ENCODE results near the gene KCNQ2.
A peak's percentile ranks its signal among the peaks of the same experiment; 100 is the strongest.

KCNQ2 gene

GRCh38 chr20:63435552-63435951, 36.9 kb downstream of the KCNQ2 start:
- Histone ChIP-seq H3K36me3 (ENCODE audit: insufficient read depth, low read length) (no peaks in the 10 kb centered on the region), H3K27ac (ENCODE audit: low read length) (no peak overlapping the region), H3K79me2 (ENCODE audit: insufficient read depth, low read length) (no peaks in the 10 kb centered on the region), H3K9ac (ENCODE audit: low read depth, low read length) (no peak overlapping the region), H3K4me1 (ENCODE audit: insufficient read depth, low read length) (no peaks in the 10 kb centered on the region), H3K9me3 (ENCODE audit: insufficient read depth, low read length, severe bottlenecking) (no peaks in the 10 kb centered on the region), H3K4me3 (ENCODE audit: low read depth in 1 of 2, low read length in 2 of 2) (no peak overlapping the region), H4K20me1 (ENCODE audit: insufficient read depth, low read length) (no peaks in the 10 kb centered on the region), H2AFZ (ENCODE audit: low read depth, low read length) (no peak overlapping the region), H3K27me3 (ENCODE audit: insufficient read depth, low read length, poor library complexity) (no peaks in the 10 kb centered on the region), H3K4me2 (ENCODE audit: insufficient read depth, low read length) (no peak overlapping the region)
- ATAC-seq (ENCODE audit: insufficient read depth, low read depth) (no peak), DNase-seq (no peak)
- TF ChIP-seq CTCF (IDR thresholded peaks at IDR 0.05; ENCODE audit: borderline replicate concordance, extremely low read depth, low read length, poor library complexity, severe bottlenecking), result no peak
- no peak for TF ChIP-seq EZH2 (IDR thresholded peaks at IDR 0.05; ENCODE audit: borderline replicate concordance, low read depth, low read length, severe bottlenecking)

GRCh38 chr20:63434599-63435378, 37.7 kb downstream of the KCNQ2 start:
- ATAC-seq (ENCODE audit: insufficient read depth, low read depth), result peak; percentile 87
- no peaks in the 10 kb centered on the region for H3K79me2 ChIP-seq (ENCODE audit: insufficient read depth, low read length)
- no peak overlapping the region for H3K4me3 ChIP-seq (ENCODE audit: low read depth in 1 of 2, low read length in 2 of 2)
- H3K9ac ChIP-seq (ENCODE audit: low read depth, low read length), result no peak overlapping the region
- H3K4me2 ChIP-seq (ENCODE audit: insufficient read depth, low read length), result no peak overlapping the region
- no peak overlapping the region for H2AFZ ChIP-seq (ENCODE audit: low read depth, low read length)
- no peak overlapping the region for H3K27ac ChIP-seq (ENCODE audit: low read length)
- peak; percentile 77 for DNase-seq
- no peaks in the 10 kb centered on the region for H3K4me1 ChIP-seq (ENCODE audit: insufficient read depth, low read length)
- H4K20me1 ChIP-seq (ENCODE audit: insufficient read depth, low read length), result no peaks in the 10 kb centered on the region; the same call in 1 of the 2 replicates
- H3K9me3 ChIP-seq (ENCODE audit: insufficient read depth, low read length, severe bottlenecking), result no peaks in the 10 kb centered on the region
- H3K27me3 ChIP-seq (ENCODE audit: insufficient read depth, low read length, poor library complexity), result no peaks in the 10 kb centered on the region
- TF ChIP-seq EZH2 (IDR thresholded peaks at IDR 0.05; ENCODE audit: borderline replicate concordance, low read depth, low read length, severe bottlenecking) (no peak), CTCF (IDR thresholded peaks at IDR 0.05; ENCODE audit: borderline replicate concordance, extremely low read depth, low read length, poor library complexity, severe bottlenecking) (peak; percentile 97)
- H3K36me3 ChIP-seq (ENCODE audit: insufficient read depth, low read length), result no peaks in the 10 kb centered on the region

- TF ChIP-seq EZH2 (IDR thresholded peaks at IDR 0.05; ENCODE audit: borderline replicate concordance, low read depth, low read length, severe bottlenecking) (no peak), CTCF (IDR thresholded peaks at IDR 0.05; ENCODE audit: borderline replicate concordance, extremely low read depth, low read length, poor library complexity, severe bottlenecking) (no peak)
- ATAC-seq (ENCODE audit: insufficient read depth, low read depth), result no peak
- H3K36me3 ChIP-seq (ENCODE audit: insufficient read depth, low read length), result no peaks in the 10 kb centered on the region
- no peak overlapping the region for H3K4me3 ChIP-seq (ENCODE audit: low read depth in 1 of 2, low read length in 2 of 2)
- H3K27me3 ChIP-seq (ENCODE audit: insufficient read depth, low read length, poor library complexity), result no peaks in the 10 kb centered on the region
- H2AFZ ChIP-seq (ENCODE audit: low read depth, low read length), result no peak overlapping the region
- H3K4me2 ChIP-seq (ENCODE audit: insufficient read depth, low read length), result no peak overlapping the region
- H3K4me1 ChIP-seq (ENCODE audit: insufficient read depth, low read length), result no peaks in the 10 kb centered on the region
- no peaks in the 10 kb centered on the region for H3K79me2 ChIP-seq (ENCODE audit: insufficient read depth, low read length)
- no peaks in the 10 kb centered on the region; the same call in 1 of the 2 replicates for H4K20me1 ChIP-seq (ENCODE audit: insufficient read depth, low read length)
- no peaks in the 10 kb centered on the region for H3K9me3 ChIP-seq (ENCODE audit: insufficient read depth, low read length, severe bottlenecking)
- no peak overlapping the region for H3K27ac ChIP-seq (ENCODE audit: low read length)
- no peak overlapping the region for H3K9ac ChIP-seq (ENCODE audit: low read depth, low read length)
- no peak for DNase-seq
Observed at GRCh38 chr20:63433756-63434531, 38.5 kb downstream of the KCNQ2 start.

All from DND-41 (cell line).